Ishikawa (cell line): ENCODE measurements around the gene C6orf89.

ENCODE experiments used
- CEBPB ChIP-seq: IDR thresholded peaks from 2 replicates; pipeline ENCODE4 v1.6.1; 2012
- CREB1 ChIP-seq: IDR thresholded peaks from 2 replicates; pipeline ENCODE4 v1.6.1; 2012; ENCODE audit warnings: low read depth
- EGR1 ChIP-seq: IDR thresholded peaks from 2 replicates; pipeline ENCODE4 v1.6.1; 2012
- EP300 ChIP-seq: IDR thresholded peaks from 2 replicates; pipeline ENCODE4 v1.6.1; 2012; ENCODE audit warnings: borderline replicate concordance
- RAD21 ChIP-seq: IDR thresholded peaks from 2 replicates; pipeline ENCODE4 v1.6.1; 2012; ENCODE audit warnings: low read depth
- TCF12 ChIP-seq: IDR thresholded peaks from 2 replicates; pipeline ENCODE4 v1.6.1; 2012; ENCODE audit warnings: low read depth
- TEAD4 ChIP-seq: IDR thresholded peaks from 2 replicates; pipeline ENCODE4 v1.6.1; 2012
- YY1 ChIP-seq: IDR thresholded peaks from 2 replicates; pipeline ENCODE4 v1.6.1; 2012; ENCODE audit warnings: low read depth
- TF ChIP-seq, protein P1 (sequence below): IDR thresholded peaks from 2 replicates; pipeline ENCODE4 v1.6.1; 2012; ENCODE audit warnings: low read depth, mild to moderate bottlenecking
- TF ChIP-seq, protein P2 (sequence below): IDR thresholded peaks from 2 replicates; pipeline ENCODE4 v1.6.1; 2012
- TF ChIP-seq, protein P3 (sequence below): IDR thresholded peaks from 2 replicates; pipeline ENCODE4 v1.6.1; 2012

DNA sequence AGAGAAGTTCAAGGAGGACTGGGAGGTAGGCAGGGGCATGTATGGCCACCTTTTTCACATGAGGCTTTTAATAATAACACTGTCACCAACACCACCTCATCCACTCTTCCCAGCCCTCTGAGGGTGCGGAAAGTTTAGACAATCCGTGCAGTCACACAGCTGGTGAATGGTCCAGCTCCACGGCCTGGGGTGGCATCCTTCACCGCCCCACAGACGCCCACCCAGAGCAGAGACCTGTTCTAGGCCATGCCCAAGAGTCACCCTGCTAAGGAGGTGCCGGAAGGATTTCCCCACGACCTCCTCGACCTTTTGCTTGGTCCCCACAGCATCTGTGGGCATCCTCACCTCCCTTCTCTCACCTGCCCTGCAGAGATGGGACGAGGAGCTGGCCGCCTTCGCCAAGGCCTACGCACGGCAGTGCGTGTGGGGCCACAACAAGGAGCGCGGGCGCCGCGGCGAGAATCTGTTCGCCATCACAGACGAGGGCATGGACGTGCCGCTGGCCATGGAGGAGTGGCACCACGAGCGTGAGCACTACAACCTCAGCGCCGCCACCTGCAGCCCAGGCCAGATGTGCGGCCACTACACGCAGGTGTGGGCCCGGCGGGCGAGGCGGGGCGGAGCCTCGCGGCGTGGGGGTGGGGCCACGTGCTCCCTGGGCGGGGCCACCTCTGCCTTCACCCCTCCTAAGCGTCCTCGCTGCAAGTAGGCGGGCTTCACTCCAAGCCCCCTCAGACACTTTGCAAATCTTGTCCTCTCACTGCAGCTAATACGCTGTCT is 73.2 kb downstream of the C6orf89 start:
- TF ChIP-seq RAD21 (no peak), EP300 (no peak), EGR1 (no peak), CREB1 (no peak), TCF12 (no peak), TEAD4 (no peak), YY1 (no peak), CEBPB (no peak)
- TF ChIP-seq, protein P1, sequence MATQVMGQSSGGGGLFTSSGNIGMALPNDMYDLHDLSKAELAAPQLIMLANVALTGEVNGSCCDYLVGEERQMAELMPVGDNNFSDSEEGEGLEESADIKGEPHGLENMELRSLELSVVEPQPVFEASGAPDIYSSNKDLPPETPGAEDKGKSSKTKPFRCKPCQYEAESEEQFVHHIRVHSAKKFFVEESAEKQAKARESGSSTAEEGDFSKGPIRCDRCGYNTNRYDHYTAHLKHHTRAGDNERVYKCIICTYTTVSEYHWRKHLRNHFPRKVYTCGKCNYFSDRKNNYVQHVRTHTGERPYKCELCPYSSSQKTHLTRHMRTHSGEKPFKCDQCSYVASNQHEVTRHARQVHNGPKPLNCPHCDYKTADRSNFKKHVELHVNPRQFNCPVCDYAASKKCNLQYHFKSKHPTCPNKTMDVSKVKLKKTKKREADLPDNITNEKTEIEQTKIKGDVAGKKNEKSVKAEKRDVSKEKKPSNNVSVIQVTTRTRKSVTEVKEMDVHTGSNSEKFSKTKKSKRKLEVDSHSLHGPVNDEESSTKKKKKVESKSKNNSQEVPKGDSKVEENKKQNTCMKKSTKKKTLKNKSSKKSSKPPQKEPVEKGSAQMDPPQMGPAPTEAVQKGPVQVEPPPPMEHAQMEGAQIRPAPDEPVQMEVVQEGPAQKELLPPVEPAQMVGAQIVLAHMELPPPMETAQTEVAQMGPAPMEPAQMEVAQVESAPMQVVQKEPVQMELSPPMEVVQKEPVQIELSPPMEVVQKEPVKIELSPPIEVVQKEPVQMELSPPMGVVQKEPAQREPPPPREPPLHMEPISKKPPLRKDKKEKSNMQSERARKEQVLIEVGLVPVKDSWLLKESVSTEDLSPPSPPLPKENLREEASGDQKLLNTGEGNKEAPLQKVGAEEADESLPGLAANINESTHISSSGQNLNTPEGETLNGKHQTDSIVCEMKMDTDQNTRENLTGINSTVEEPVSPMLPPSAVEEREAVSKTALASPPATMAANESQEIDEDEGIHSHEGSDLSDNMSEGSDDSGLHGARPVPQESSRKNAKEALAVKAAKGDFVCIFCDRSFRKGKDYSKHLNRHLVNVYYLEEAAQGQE, result no peak
- TF ChIP-seq, protein P2, sequence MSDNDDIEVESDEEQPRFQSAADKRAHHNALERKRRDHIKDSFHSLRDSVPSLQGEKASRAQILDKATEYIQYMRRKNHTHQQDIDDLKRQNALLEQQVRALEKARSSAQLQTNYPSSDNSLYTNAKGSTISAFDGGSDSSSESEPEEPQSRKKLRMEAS, result no peak
- TF ChIP-seq, protein P3, sequence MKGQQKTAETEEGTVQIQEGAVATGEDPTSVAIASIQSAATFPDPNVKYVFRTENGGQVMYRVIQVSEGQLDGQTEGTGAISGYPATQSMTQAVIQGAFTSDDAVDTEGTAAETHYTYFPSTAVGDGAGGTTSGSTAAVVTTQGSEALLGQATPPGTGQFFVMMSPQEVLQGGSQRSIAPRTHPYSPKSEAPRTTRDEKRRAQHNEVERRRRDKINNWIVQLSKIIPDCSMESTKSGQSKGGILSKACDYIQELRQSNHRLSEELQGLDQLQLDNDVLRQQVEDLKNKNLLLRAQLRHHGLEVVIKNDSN, result no peak
